WTC11 (cell line): Measurements from ENCODE around the gene SNRPD3. TPM values are rescaled to one million over a fixed set of nuclear protein-coding genes. Genes with fewer than 3 reads are reported as not detected.

Experiments
- ATAC-seq: fragments of 200-7000 bp; cut with Tn5 transposase; 2 replicates; pipeline ENCODE4 v1.10.0; 2021; ENCODE audit warnings: mild to moderate bottlenecking, moderate library complexity
- CTCF ChIA-PET: fragments of 300-600 bp; sonication (Branson Sonifier 250); formaldehyde crosslinking; loops from one replicate; lab custom pipeline; 2021; ENCODE audit warnings: antibody characterized with exemption; lab: Charles Lee
- POLR2A ChIA-PET: fragments of 350-600 bp; sonication (Branson Sonifier 250); formaldehyde crosslinking; loops from one replicate; lab custom pipeline; 2021; ENCODE audit warnings: antibody characterized with exemption; lab: Charles Lee
- DNase-seq: peaks from one replicate; pipeline ENCODE4 v3.0.0; 2021; ENCODE audit warnings: low spot score
- H3K27ac Mint-ChIP-seq: 2 replicates; pipeline ENCODE4 v1.8.0; 2021; ENCODE audit warnings: mixed read lengths
- H3K27me3 Mint-ChIP-seq: 2 replicates; pipeline ENCODE4 v1.8.0; 2021; ENCODE audit warnings: low read depth, mild to moderate bottlenecking, moderate library complexity, mixed read lengths
- H3K36me3 Mint-ChIP-seq: 2 replicates; pipeline ENCODE4 v1.8.0; 2021; ENCODE audit warnings: mixed read lengths
- H3K4me1 Mint-ChIP-seq: 2 replicates; pipeline ENCODE4 v1.8.0; 2022; ENCODE audit warnings: mixed read lengths
- H3K4me3 Mint-ChIP-seq: 2 replicates; pipeline ENCODE4 v1.8.0; 2021; ENCODE audit warnings: mild to moderate bottlenecking, moderate library complexity, mixed read lengths
- H3K9me3 Mint-ChIP-seq: 2 replicates; pipeline ENCODE4 v1.8.0; 2021; ENCODE audit warnings: mixed read lengths
- ATF1 ChIP-seq: sonication (generic); formaldehyde crosslinking; IDR thresholded peaks from 2 replicates; pipeline ENCODE4 v1.8.1; 2023; ENCODE audit warnings: mild to moderate bottlenecking, moderate library complexity, missing genetic modification reagents
- ERG ChIP-seq: fragments of 250-450 bp; sonication (Bioruptor Pico); IDR thresholded peaks from 2 replicates; pipeline ENCODE4 v1.8.0; 2021; ENCODE audit warnings: mild to moderate bottlenecking
- ESRRA ChIP-seq: sonication (generic); formaldehyde crosslinking; IDR thresholded peaks from 2 replicates; pipeline ENCODE4 v1.8.1; 2022; ENCODE audit warnings: mild to moderate bottlenecking, missing genetic modification reagents, borderline replicate concordance
- ETV6 ChIP-seq: sonication (generic); formaldehyde crosslinking; IDR thresholded peaks from 2 replicates; pipeline ENCODE4 v1.8.1; 2022; ENCODE audit warnings: mild to moderate bottlenecking, missing genetic modification reagents
- FOXP1 ChIP-seq: sonication (generic); formaldehyde crosslinking; IDR thresholded peaks from 2 replicates; pipeline ENCODE4 v1.8.0; 2022; ENCODE audit warnings: missing genetic modification reagents, mild to moderate bottlenecking, moderate library complexity, borderline replicate concordance
- HMGA2 ChIP-seq: fragments of 250-450 bp; sonication (Bioruptor Pico); IDR thresholded peaks from 2 replicates; pipeline ENCODE4 v1.4.0; 2021; ENCODE audit warnings: mild to moderate bottlenecking, moderate library complexity
- JUN ChIP-seq: sonication (generic); formaldehyde crosslinking; IDR thresholded peaks from 2 replicates; pipeline ENCODE4 v1.8.0; 2023; ENCODE audit warnings: mild to moderate bottlenecking, missing genetic modification reagents
- KAT7 ChIP-seq: sonication (generic); formaldehyde crosslinking; IDR thresholded peaks from 2 replicates; pipeline ENCODE4 v1.8.1; 2023; ENCODE audit warnings: missing genetic modification reagents, mild to moderate bottlenecking, borderline replicate concordance
- MLX ChIP-seq: sonication (generic); formaldehyde crosslinking; IDR thresholded peaks from 2 replicates; pipeline ENCODE4 v1.8.1; 2023; ENCODE audit warnings: mild to moderate bottlenecking, missing genetic modification reagents, moderate library complexity
- MXD4 ChIP-seq: fragments of 250-450 bp; sonication (Bioruptor Pico); IDR thresholded peaks from 2 replicates; pipeline ENCODE4 v1.8.0; 2021; ENCODE audit warnings: mild to moderate bottlenecking, moderate library complexity, borderline replicate concordance
- MYBL2 ChIP-seq: sonication (generic); formaldehyde crosslinking; IDR thresholded peaks from 2 replicates; pipeline ENCODE4 v1.8.1; 2023; ENCODE audit warnings: mild to moderate bottlenecking, moderate library complexity, missing genetic modification reagents
- SP1 ChIP-seq: sonication (generic); formaldehyde crosslinking; conservative IDR thresholded peaks from 2 replicates; pipeline ENCODE4 v1.8.1; 2022; ENCODE audit warnings: missing genetic modification reagents
- TP53 ChIP-seq: sonication (generic); formaldehyde crosslinking; IDR thresholded peaks from 2 replicates; pipeline ENCODE4 v1.8.1; 2023; ENCODE audit warnings: mild to moderate bottlenecking, missing genetic modification reagents
- ZBTB43 ChIP-seq: sonication (generic); formaldehyde crosslinking; IDR thresholded peaks from 2 replicates; pipeline ENCODE4 v1.8.1; 2023; ENCODE audit warnings: mild to moderate bottlenecking, missing genetic modification reagents
- ZNF219 ChIP-seq: sonication (generic); formaldehyde crosslinking; IDR thresholded peaks from 2 replicates; pipeline ENCODE4 v1.8.0; 2023; ENCODE audit warnings: missing genetic modification reagents, mild to moderate bottlenecking, borderline replicate concordance
- ZNF317 ChIP-seq: sonication (generic); formaldehyde crosslinking; IDR thresholded peaks from 2 replicates; pipeline ENCODE4 v1.8.1; 2023; ENCODE audit warnings: low read depth, mild to moderate bottlenecking, moderate library complexity, missing genetic modification reagents, borderline replicate concordance
- ZNF425 ChIP-seq: fragments of 250-450 bp; sonication (Bioruptor Pico); conservative IDR thresholded peaks from 2 replicates; pipeline ENCODE4 v1.9.0; 2021; ENCODE audit warnings: mild to moderate bottlenecking
- total RNA-seq: library from RNA; stranded (reverse); gene quantifications from 3 replicates; pipeline ENCODE4 v1.2.3, GENCODE V29; 2021
- TF ChIP-seq, protein P1 (sequence below): sonication (generic); formaldehyde crosslinking; IDR thresholded peaks from 2 replicates; pipeline ENCODE4 v1.8.1; 2022; ENCODE audit warnings: missing genetic modification reagents, borderline replicate concordance
- TF ChIP-seq, protein P2 (sequence below): sonication (generic); formaldehyde crosslinking; conservative IDR thresholded peaks from 2 replicates; pipeline ENCODE4 v1.8.1; 2022; ENCODE audit warnings: mild to moderate bottlenecking, missing genetic modification reagents
- TF ChIP-seq, protein P3 (sequence below): sonication (generic); formaldehyde crosslinking; IDR thresholded peaks from 2 replicates; pipeline ENCODE4 v1.8.1; 2022; ENCODE audit warnings: low read depth, mild to moderate bottlenecking, moderate library complexity, missing genetic modification reagents, borderline replicate concordance
- TF ChIP-seq, protein P4 (sequence below): fragments of 250-450 bp; sonication (Bioruptor Pico); IDR thresholded peaks from 2 replicates; pipeline ENCODE4 v1.9.0; 2021; ENCODE audit warnings: mild to moderate bottlenecking

The SNRPD3 gene
- total RNA-seq, 1 experiment from 2014 or later, result 198 TPM

DNA sequence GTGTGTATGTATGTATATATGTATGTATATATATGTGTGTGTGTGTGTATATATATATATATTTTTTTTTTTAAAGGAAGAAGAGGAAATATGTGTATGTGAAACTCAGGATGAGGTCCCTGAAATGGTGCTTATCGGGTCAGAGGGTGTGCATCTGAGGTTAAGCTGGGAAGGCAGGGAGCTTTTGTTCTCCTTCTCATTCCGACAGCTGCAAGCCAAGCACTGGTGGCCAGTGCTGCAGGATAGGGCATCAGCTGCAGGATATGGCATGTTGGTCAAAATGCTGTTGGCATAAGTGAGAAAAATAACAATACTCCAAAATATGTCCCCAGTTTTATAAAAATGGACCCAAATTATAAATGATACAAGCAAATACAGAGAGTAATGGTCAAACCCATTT is 7.4 kb downstream of the SNRPD3 start:
- no peak overlapping the region for H3K4me3 Mint-ChIP-seq
- ChIA-PET CTCF (no interaction called here), POLR2A (no interaction called here)
- H3K36me3 Mint-ChIP-seq, result peaks cover 49% of the 10 kb centered on the region
- peaks cover 7% of the 10 kb centered on the region; the same call in 1 of the 2 replicates for H3K4me1 Mint-ChIP-seq
- no peak for ATAC-seq
- no peak for DNase-seq
- H3K27ac Mint-ChIP-seq, result no peak overlapping the region
- TF ChIP-seq MXD4 (CRISPR knock-in tag) (no peak), SP1 (CRISPR knock-in tag) (no peak), ATF1 (CRISPR knock-in tag) (no peak), ZNF425 (CRISPR knock-in tag) (no peak), ETV6 (CRISPR knock-in tag) (no peak), ESRRA (CRISPR knock-in tag) (no peak), ERG (no peak), ZNF317 (CRISPR knock-in tag) (no peak), ZNF219 (CRISPR knock-in tag) (no peak), FOXP1 (CRISPR knock-in tag) (no peak), MYBL2 (CRISPR knock-in tag) (no peak), MLX (no peak)
- TF ChIP-seq, protein P1, sequence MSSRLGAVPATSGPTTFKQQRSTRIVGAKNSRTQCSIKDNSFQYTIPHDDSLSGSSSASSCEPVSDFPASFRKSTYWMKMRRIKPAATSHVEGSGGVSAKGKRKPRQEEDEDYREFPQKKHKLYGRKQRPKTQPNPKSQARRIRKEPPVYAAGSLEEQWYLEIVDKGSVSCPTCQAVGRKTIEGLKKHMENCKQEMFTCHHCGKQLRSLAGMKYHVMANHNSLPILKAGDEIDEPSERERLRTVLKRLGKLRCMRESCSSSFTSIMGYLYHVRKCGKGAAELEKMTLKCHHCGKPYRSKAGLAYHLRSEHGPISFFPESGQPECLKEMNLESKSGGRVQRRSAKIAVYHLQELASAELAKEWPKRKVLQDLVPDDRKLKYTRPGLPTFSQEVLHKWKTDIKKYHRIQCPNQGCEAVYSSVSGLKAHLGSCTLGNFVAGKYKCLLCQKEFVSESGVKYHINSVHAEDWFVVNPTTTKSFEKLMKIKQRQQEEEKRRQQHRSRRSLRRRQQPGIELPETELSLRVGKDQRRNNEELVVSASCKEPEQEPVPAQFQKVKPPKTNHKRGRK (CRISPR knock-in tag), result no peak
- TF ChIP-seq, protein P2, sequence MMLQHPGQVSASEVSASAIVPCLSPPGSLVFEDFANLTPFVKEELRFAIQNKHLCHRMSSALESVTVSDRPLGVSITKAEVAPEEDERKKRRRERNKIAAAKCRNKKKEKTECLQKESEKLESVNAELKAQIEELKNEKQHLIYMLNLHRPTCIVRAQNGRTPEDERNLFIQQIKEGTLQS (CRISPR knock-in tag), result no peak
- TF ChIP-seq, protein P3, sequence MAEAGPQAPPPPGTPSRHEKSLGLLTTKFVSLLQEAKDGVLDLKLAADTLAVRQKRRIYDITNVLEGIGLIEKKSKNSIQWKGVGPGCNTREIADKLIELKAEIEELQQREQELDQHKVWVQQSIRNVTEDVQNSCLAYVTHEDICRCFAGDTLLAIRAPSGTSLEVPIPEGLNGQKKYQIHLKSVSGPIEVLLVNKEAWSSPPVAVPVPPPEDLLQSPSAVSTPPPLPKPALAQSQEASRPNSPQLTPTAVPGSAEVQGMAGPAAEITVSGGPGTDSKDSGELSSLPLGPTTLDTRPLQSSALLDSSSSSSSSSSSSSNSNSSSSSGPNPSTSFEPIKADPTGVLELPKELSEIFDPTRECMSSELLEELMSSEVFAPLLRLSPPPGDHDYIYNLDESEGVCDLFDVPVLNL (CRISPR knock-in tag), result no peak
- no peaks in the 10 kb centered on the region for H3K27me3 Mint-ChIP-seq
- no peaks in the 10 kb centered on the region for H3K9me3 Mint-ChIP-seq

DNA sequence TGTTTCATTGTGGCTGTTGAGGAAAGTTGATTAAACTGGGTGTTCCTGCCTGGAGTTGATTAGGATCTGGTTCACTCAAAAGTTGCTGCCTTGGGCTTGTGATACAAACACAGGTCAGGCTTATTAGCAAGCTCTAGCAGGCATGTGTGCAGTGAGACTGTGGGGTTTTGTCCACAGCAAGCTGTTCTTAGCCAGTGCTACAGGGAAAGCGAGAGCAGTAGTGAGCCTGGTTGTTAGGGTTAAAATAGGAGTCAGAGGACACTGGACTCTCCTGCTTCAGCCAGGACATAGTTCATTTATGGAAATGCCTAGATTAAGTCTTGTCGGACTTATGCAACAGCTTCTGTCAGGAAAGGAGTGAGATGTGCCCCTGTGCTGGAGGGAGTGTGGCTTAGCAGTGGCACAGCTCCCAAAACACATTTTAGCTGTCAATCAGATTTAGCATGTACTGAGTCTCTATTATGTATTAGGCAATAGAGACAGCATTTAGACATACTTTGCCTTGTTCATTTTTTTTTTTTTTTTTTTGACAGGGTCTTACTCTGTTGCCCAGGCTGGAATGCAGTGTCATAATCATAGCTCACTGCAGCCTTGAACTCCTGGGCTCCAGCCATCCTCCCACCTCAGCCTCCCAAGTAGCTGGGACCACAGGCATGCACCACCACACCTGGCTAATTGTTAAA is 8.7 kb downstream of the SNRPD3 start:
- ChIA-PET CTCF (no interaction called here), POLR2A (interaction anchor here (1.6 kb wide), 1 partner anchor 9 kb away, joined by 6 read pairs; the partner anchor contains the start of genes GUCD1 and SNRPD3)
- Mint-ChIP-seq H3K36me3 (peaks cover 44% of the 10 kb centered on the region), H3K27ac (peak overlapping the region; percentile 40; the same call in 1 of the 2 replicates), H3K9me3 (no peaks in the 10 kb centered on the region), H3K27me3 (no peaks in the 10 kb centered on the region), H3K4me3 (no peak overlapping the region), H3K4me1 (no peaks in the 10 kb centered on the region)
- ATAC-seq, result no peak
- no peak for DNase-seq
- TF ChIP-seq KAT7 (CRISPR knock-in tag) (no peak), HMGA2 (CRISPR knock-in tag) (no peak), JUN (CRISPR knock-in tag) (no peak), TP53 (CRISPR knock-in tag) (no peak), ZBTB43 (no peak)
- TF ChIP-seq, protein P4, sequence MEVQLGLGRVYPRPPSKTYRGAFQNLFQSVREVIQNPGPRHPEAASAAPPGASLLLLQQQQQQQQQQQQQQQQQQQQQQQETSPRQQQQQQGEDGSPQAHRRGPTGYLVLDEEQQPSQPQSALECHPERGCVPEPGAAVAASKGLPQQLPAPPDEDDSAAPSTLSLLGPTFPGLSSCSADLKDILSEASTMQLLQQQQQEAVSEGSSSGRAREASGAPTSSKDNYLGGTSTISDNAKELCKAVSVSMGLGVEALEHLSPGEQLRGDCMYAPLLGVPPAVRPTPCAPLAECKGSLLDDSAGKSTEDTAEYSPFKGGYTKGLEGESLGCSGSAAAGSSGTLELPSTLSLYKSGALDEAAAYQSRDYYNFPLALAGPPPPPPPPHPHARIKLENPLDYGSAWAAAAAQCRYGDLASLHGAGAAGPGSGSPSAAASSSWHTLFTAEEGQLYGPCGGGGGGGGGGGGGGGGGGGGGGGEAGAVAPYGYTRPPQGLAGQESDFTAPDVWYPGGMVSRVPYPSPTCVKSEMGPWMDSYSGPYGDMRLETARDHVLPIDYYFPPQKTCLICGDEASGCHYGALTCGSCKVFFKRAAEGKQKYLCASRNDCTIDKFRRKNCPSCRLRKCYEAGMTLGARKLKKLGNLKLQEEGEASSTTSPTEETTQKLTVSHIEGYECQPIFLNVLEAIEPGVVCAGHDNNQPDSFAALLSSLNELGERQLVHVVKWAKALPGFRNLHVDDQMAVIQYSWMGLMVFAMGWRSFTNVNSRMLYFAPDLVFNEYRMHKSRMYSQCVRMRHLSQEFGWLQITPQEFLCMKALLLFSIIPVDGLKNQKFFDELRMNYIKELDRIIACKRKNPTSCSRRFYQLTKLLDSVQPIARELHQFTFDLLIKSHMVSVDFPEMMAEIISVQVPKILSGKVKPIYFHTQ (CRISPR knock-in tag), result no peak
